ENCODE results near the gene DOCK4.

DOCK4 gene

DNA sequence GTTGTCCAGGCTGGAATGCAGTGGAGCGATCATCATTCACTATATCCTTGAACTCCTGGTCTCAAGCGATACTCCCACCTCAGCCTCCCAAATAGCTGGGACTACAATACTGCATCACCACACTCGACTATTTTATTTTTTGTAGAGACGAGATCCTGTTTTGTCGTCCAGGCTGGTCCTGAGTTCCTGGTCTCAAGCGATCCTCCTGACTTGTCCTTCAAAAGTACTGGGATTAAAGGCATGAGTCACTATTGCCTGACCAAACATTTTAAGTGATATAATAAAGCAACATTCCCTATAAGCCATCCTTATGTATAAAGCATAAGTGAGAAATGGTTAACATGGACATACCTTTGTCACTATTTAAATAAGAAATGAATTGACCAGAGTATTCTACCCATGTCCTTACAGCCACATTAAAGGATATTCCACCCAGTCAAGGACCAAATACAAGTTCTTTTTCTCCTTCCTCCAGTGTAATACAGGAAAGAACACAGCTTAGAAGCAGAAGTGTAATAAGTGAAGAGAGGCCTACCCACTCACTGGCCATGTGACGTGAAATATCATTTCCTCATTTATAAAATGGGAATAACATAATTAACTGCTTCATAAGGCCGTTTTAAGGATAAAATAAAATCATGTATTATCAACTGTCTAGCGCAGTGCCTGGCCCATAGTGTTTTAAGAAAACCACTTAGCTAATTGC lies 82.0 kb downstream of the DOCK4 start:
- Histone ChIP-seq H3K27me3 (ENCODE audit: insufficient read depth, insufficient read length) (no peaks in the 10 kb centered on the region), H3K4me3 (ENCODE audit: insufficient read length, low read depth) (no peak overlapping the region), H3K36me3 (ENCODE audit: insufficient read depth, insufficient read length, low read length) (no peaks in the 10 kb centered on the region), H3K4me1 (ENCODE audit: insufficient read depth, insufficient read length) (no peaks in the 10 kb centered on the region), H3K9me3 (ENCODE audit: insufficient read depth, low read length) (no peaks in the 10 kb centered on the region), H3K9ac (ENCODE audit: insufficient read length, low read depth) (no peak overlapping the region)
- no peak for TF ChIP-seq YY1 (IDR thresholded peaks at IDR 0.05; ENCODE audit: insufficient read depth, insufficient read length)
- no peak for TF ChIP-seq ZNF274 (IDR thresholded peaks at IDR 0.05; ENCODE audit: low read depth, low read length)
- TF ChIP-seq SUZ12 (IDR thresholded peaks at IDR 0.05; ENCODE audit: extremely low read depth, insufficient read depth, insufficient read length), result no peak
- no peak for DNase-seq (ENCODE audit: low read depth, low spot score)

DNA sequence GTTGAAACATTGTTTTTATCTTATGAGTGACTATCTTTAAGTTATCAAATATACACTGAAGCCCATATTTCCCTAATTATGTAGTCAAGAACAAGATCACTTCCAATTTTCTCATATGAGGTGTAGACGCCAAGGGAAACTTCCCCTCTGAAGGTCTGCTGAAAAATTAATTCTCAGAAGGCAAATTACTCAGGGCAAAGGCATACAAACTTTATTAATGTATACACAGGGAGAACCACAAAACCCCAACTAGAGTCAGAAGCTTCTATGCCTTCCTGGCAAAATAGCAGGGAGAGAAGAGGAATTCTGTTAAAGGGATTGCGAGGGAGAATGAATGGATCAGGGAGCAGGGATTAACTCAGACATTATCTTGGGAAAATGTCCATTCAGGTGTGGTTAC lies 83.4 kb downstream of the DOCK4 start:
- TF ChIP-seq YY1 (IDR thresholded peaks at IDR 0.05; ENCODE audit: insufficient read depth, insufficient read length), result no peak
- no peak for TF ChIP-seq ZNF274 (IDR thresholded peaks at IDR 0.05; ENCODE audit: low read depth, low read length)
- no peak for TF ChIP-seq SUZ12 (IDR thresholded peaks at IDR 0.05; ENCODE audit: extremely low read depth, insufficient read depth, insufficient read length)
- no peaks in the 10 kb centered on the region for H3K4me1 ChIP-seq (ENCODE audit: insufficient read depth, insufficient read length)
- DNase-seq (ENCODE audit: low read depth, low spot score), result no peak
- no peak overlapping the region for H3K9ac ChIP-seq (ENCODE audit: insufficient read length, low read depth)
- no peaks in the 10 kb centered on the region for H3K27me3 ChIP-seq (ENCODE audit: insufficient read depth, insufficient read length)
- H3K36me3 ChIP-seq (ENCODE audit: insufficient read depth, insufficient read length, low read length), result no peaks in the 10 kb centered on the region
- H3K9me3 ChIP-seq (ENCODE audit: insufficient read depth, low read length), result no peaks in the 10 kb centered on the region
- H3K4me3 ChIP-seq (ENCODE audit: insufficient read length, low read depth), result no peak overlapping the region

DNA sequence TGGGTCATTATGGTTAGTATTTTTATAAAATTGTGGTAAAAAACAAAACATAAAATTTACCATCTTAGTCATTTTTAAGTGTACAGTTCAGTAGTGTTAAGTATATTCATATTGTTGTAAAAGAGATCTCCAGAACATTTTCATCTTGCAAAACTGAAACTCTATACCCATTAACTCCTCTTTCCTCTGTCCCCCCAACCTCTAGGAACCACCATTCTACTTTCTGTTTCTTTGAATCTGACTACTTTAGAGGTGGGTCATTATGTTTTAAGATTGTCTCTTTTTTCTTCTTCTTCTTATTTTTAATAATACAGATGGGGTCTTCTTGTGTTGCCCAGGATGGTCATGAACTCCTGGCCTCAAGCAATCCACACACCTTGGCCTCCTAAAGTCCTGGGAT lies 84.1 kb downstream of the DOCK4 start:
- H3K4me1 ChIP-seq (ENCODE audit: insufficient read depth, insufficient read length), result no peaks in the 10 kb centered on the region
- H3K4me3 ChIP-seq (ENCODE audit: insufficient read length, low read depth), result no peak overlapping the region
- TF ChIP-seq SUZ12 (IDR thresholded peaks at IDR 0.05; ENCODE audit: extremely low read depth, insufficient read depth, insufficient read length) (no peak), YY1 (IDR thresholded peaks at IDR 0.05; ENCODE audit: insufficient read depth, insufficient read length) (no peak), ZNF274 (IDR thresholded peaks at IDR 0.05; ENCODE audit: low read depth, low read length) (no peak)
- no peak overlapping the region for H3K9ac ChIP-seq (ENCODE audit: insufficient read length, low read depth)
- no peak for DNase-seq (ENCODE audit: low read depth, low spot score)
- no peaks in the 10 kb centered on the region for H3K9me3 ChIP-seq (ENCODE audit: insufficient read depth, low read length)
- no peaks in the 10 kb centered on the region for H3K36me3 ChIP-seq (ENCODE audit: insufficient read depth, insufficient read length, low read length)
- no peaks in the 10 kb centered on the region for H3K27me3 ChIP-seq (ENCODE audit: insufficient read depth, insufficient read length)

GRCh38 chr7:112121318-112121717 lies 84.9 kb downstream of the DOCK4 start:
- Histone ChIP-seq H3K27me3 (ENCODE audit: insufficient read depth, insufficient read length) (no peaks in the 10 kb centered on the region), H3K4me1 (ENCODE audit: insufficient read depth, insufficient read length) (no peaks in the 10 kb centered on the region), H3K4me3 (ENCODE audit: insufficient read length, low read depth) (no peak overlapping the region), H3K9ac (ENCODE audit: insufficient read length, low read depth) (no peak overlapping the region), H3K9me3 (ENCODE audit: insufficient read depth, low read length) (no peaks in the 10 kb centered on the region), H3K36me3 (ENCODE audit: insufficient read depth, insufficient read length, low read length) (no peaks in the 10 kb centered on the region)
- no peak for TF ChIP-seq YY1 (IDR thresholded peaks at IDR 0.05; ENCODE audit: insufficient read depth, insufficient read length)
- no peak for TF ChIP-seq SUZ12 (IDR thresholded peaks at IDR 0.05; ENCODE audit: extremely low read depth, insufficient read depth, insufficient read length)
- TF ChIP-seq ZNF274 (IDR thresholded peaks at IDR 0.05; ENCODE audit: low read depth, low read length), result no peak
- no peak for DNase-seq (ENCODE audit: low read depth, low spot score)

- Histone ChIP-seq H3K4me3 (ENCODE audit: insufficient read length, low read depth) (no peak overlapping the region), H3K4me1 (ENCODE audit: insufficient read depth, insufficient read length) (no peaks in the 10 kb centered on the region), H3K9me3 (ENCODE audit: insufficient read depth, low read length) (no peaks in the 10 kb centered on the region), H3K36me3 (ENCODE audit: insufficient read depth, insufficient read length, low read length) (no peaks in the 10 kb centered on the region), H3K9ac (ENCODE audit: insufficient read length, low read depth) (no peak overlapping the region), H3K27me3 (ENCODE audit: insufficient read depth, insufficient read length) (no peaks in the 10 kb centered on the region)
- no peak for TF ChIP-seq SUZ12 (IDR thresholded peaks at IDR 0.05; ENCODE audit: extremely low read depth, insufficient read depth, insufficient read length)
- TF ChIP-seq ZNF274 (IDR thresholded peaks at IDR 0.05; ENCODE audit: low read depth, low read length), result no peak
- TF ChIP-seq YY1 (IDR thresholded peaks at IDR 0.05; ENCODE audit: insufficient read depth, insufficient read length), result no peak
- no peak for DNase-seq (ENCODE audit: low read depth, low spot score)
Observed at GRCh38 chr7:112120696-112121217, 85.4 kb downstream of the DOCK4 start.

GRCh38 chr7:112118581-112119566 lies 87.3 kb downstream of the DOCK4 start:
- Histone ChIP-seq H3K9me3 (ENCODE audit: insufficient read depth, low read length) (no peaks in the 10 kb centered on the region), H3K4me1 (ENCODE audit: insufficient read depth, insufficient read length) (no peaks in the 10 kb centered on the region), H3K36me3 (ENCODE audit: insufficient read depth, insufficient read length, low read length) (no peaks in the 10 kb centered on the region), H3K4me3 (ENCODE audit: insufficient read length, low read depth) (no peak overlapping the region), H3K9ac (ENCODE audit: insufficient read length, low read depth) (no peak overlapping the region), H3K27me3 (ENCODE audit: insufficient read depth, insufficient read length) (no peaks in the 10 kb centered on the region)
- no peak for TF ChIP-seq SUZ12 (IDR thresholded peaks at IDR 0.05; ENCODE audit: extremely low read depth, insufficient read depth, insufficient read length)
- TF ChIP-seq ZNF274 (IDR thresholded peaks at IDR 0.05; ENCODE audit: low read depth, low read length), result no peak
- TF ChIP-seq YY1 (IDR thresholded peaks at IDR 0.05; ENCODE audit: insufficient read depth, insufficient read length), result no peak
- DNase-seq (ENCODE audit: low read depth, low spot score), result no peak

DNA sequence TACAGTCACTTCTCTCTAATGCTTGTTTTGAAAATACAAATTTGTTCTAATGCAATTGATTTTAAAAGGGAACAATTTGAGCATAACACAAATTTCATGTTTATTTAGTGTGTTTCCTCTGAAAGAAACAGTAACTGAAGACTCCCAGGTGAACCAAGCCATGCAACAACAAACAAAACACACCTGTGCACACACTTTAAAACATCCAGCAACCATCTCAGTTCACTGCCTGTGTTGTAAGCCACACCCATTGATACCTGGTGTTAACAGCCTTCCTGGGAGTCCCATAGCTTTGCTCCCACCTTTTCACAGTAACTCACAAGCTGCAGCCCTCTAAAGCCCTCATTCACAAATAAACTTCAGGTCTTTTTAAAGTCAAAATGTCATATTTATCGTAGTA lies 89.3 kb downstream of the DOCK4 start:
- no peak for TF ChIP-seq ZNF274 (IDR thresholded peaks at IDR 0.05; ENCODE audit: low read depth, low read length)
- no peak for TF ChIP-seq YY1 (IDR thresholded peaks at IDR 0.05; ENCODE audit: insufficient read depth, insufficient read length)
- no peak for TF ChIP-seq SUZ12 (IDR thresholded peaks at IDR 0.05; ENCODE audit: extremely low read depth, insufficient read depth, insufficient read length)
- Histone ChIP-seq H3K36me3 (ENCODE audit: insufficient read depth, insufficient read length, low read length) (no peaks in the 10 kb centered on the region), H3K4me3 (ENCODE audit: insufficient read length, low read depth) (no peak overlapping the region), H3K4me1 (ENCODE audit: insufficient read depth, insufficient read length) (no peaks in the 10 kb centered on the region), H3K9ac (ENCODE audit: insufficient read length, low read depth) (no peak overlapping the region), H3K27me3 (ENCODE audit: insufficient read depth, insufficient read length) (no peaks in the 10 kb centered on the region), H3K9me3 (ENCODE audit: insufficient read depth, low read length) (no peaks in the 10 kb centered on the region)
- DNase-seq (ENCODE audit: low read depth, low spot score), result no peak

Measured in NT2/D1 (cell line).